HG03139 (cell line): ENCODE measurements around the gene UGT1A9.
"Not testable (repeated sequence)": the region's sequence is repeated elsewhere in the genome, so short reads cannot be mapped to it uniquely, and the experiment has no call there.

Experiments used
- ATAC-seq: cut with Tn5 transposase; IDR thresholded peaks from one replicate; pipeline ENCODE4 v1.9.1; 2021; ENCODE audit not compliant: unreplicated experiment

UGT1A9 gene

DNA sequence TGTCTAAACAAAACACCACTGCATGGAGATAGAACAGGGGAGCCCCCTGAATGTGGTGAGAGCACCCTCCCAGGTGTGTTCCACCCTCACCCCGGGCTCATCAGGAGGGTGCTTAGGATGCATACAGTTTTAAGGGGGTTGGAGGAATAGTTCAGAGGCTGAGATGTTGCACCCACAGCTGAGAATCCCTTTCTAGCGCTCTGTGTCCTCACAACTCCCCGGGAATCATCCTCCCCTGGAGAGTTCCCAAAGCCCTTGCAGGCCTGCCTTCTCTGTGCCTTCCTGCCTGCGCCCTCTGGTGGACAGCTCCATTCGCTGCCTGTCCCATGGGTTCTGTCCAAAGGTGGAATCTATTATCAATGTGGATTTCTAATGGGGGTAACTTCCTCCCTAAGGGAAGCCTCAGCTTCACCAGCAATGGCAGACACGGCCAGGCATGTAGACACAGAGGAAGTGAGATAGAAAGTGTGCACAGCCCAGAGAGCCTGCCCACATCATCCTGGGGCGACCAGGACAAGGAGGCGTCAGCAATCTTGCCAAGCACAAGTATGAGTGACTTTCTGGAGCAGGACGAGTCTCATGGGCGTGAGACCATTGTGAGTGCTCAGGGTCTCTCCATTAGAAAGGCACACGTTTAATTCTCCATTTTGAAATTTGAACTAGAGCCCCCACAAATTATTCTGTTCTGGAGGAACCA is 39.8 kb downstream of the UGT1A9 start:
- ATAC-seq = no peak

DNA sequence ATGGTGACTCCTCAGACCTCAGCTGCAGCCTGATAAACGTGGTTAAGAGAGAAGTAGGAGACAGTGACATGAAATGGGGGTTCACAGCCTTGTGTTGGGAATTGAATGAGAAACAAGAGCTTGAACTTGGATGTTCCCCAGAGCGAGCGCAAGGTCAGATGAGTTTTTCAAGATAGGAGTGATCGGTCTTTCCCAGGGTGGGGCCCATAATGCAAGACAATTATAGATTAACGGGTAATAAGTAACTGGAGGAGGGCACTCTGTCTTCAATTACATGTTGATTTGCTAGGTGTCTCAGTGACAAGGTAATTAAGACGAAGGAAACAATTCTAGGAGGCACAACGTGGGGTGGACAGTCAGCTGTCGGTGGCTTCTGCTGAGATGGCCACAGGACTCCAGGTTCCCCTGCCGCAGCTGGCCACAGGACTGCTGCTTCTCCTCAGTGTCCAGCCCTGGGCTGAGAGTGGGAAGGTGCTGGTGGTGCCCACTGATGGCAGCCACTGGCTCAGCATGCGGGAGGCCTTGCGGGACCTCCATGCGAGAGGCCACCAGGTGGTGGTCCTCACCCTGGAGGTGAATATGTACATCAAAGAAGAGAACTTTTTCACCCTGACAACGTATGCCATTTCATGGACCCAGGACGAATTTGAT is 41.0 kb downstream of the UGT1A9 start, which contains the start of gene UGT1A5:
UGT1A5 (plus strand) TSS at position 297 of the 651 bp plus-strand sequence; CDS start at position 382, 85 bp downstream.
- ATAC-seq = no peak

DNA sequence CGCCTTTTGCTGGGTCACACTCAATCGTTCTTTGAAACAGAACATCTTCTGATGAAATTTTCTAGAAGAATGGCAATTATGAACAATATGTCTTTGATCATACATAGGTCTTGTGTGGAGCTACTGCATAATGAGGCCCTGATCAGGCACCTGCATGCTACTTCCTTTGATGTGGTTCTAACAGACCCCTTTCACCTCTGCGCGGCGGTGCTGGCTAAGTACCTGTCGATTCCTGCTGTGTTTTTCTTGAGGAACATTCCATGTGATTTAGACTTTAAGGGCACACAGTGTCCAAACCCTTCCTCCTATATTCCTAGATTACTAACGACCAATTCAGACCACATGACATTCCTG is 41.5 kb downstream of the UGT1A9 start:
- ATAC-seq = no peak

DNA sequence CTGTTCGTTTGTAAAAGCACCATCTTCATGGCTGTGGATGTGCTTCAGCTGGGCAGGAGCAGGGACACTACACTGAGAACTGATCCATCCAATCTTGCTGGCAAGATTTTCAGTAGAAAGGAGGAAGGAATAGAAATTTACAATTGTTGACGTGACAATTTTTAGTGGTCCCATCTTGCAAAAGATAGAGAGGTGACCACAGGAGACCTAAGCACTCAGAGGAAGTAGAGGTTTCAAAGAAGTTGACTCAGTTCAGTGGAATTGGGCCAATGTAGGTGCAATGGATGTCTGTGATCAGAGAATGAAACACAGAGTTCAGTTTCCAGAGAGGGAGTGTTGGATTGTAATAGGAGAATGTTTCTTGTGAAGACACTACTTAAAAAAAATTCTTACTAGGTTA is 42.4 kb downstream of the UGT1A9 start:
- no peak for ATAC-seq

DNA sequence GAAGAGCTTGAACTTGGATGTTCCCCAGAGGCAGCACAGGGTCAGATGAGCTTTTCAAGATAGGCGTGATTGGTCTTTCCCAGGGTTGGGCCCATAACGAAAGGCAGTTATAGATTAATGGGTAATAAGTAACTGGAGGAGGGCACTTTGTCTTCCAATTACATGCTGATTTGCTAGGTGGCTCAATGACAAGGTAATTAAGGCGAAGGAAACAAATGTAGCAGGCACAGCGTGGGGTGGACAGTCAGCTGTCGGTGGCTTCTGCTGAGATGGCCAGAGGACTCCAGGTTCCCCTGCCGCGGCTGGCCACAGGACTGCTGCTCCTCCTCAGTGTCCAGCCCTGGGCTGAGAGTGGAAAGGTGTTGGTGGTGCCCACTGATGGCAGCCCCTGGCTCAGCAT is 46.9 kb downstream of the UGT1A9 start, which contains the start of gene UGT1A4:
UGT1A4 (plus strand) TSS at position 185 of the 400 bp plus-strand sequence; CDS start at position 270, 85 bp downstream.
- ATAC-seq = no peak

DNA sequence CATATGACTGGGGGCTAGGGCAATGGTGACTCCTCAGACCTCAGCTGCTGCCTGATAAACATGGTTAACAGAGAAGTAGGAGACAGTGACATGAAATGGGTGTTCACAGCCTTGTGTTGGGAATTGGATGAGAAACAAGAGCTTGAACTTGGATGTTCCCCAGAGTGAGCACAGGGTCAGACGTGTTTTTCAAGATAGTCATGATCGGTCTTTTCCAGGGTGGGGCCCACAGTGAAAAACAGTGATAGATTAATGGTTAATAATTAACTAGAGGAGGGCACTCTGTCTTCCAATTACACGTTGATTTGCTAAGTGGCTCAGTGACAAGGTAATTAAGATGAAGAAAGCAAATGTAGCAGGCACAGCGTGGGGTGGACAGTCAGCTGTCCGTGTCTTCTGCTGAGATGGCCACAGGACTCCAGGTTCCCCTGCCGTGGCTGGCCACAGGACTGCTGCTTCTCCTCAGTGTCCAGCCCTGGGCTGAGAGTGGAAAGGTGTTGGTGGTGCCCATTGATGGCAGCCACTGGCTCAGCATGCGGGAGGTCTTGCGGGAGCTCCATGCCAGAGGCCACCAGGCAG is 57.1 kb downstream of the UGT1A9 start, which contains the start of gene UGT1A3:
UGT1A3 (plus strand) TSS at position 320 of the 579 bp plus-strand sequence; CDS start at position 405, 85 bp downstream.
- ATAC-seq = no peak

DNA sequence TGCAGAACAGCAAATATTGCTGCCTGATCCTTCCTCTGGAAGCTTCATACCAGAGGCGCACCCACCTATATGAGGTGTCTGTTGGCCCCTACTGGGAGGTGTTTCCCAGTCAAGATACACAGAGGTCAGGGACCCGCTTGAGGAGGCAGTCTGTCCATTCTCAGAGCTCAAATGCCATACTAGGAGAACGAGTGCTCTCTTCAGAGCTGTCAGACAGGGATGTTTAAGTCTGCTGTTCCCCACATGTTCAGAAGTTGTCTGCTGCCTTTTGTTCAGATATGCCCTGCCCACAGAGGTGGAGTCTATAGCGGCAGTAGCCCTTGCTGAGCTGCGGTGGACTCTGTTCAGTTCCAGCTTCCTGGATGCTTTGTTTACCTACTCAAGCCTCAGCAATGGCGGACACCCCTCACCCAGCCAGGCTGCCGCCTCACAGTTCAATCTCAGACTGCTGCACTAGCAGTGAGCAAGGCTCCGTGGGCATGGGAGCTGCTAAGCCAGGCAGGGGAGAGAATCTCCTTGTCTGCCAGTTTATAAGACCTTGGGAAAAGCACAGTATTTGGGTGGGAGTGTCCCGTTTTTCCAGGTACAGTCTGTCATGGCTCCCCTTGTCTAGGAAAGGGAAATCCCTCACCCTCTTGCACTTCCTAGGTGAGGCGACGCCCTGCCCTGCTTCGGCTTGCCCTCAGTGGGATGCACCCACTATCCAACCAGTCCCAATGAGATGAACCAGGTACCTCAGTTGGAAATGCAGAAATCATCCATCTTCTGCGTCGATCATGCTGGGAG is 65.4 kb downstream of the UGT1A9 start:
- ATAC-seq = not testable (repeated sequence)

DNA sequence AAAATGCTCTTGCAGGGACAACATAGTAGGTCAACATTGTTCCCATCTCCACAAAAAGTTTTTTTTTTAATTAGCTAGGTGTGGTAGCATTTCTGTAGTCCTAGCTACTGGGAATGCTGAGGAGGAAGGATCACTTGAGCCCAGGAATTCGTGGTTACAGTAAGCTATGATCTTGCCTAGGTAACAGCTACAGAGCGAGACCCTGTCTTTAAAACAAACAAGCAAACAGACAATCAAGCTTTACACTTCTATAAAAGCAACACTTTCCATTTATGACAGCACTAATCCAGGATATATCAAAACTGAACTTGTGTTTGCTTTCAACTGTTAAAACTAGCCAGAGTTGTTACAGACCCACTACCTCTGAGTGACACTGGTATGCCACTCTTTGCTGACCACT is 69.2 kb downstream of the UGT1A9 start:
- no peak for ATAC-seq

DNA sequence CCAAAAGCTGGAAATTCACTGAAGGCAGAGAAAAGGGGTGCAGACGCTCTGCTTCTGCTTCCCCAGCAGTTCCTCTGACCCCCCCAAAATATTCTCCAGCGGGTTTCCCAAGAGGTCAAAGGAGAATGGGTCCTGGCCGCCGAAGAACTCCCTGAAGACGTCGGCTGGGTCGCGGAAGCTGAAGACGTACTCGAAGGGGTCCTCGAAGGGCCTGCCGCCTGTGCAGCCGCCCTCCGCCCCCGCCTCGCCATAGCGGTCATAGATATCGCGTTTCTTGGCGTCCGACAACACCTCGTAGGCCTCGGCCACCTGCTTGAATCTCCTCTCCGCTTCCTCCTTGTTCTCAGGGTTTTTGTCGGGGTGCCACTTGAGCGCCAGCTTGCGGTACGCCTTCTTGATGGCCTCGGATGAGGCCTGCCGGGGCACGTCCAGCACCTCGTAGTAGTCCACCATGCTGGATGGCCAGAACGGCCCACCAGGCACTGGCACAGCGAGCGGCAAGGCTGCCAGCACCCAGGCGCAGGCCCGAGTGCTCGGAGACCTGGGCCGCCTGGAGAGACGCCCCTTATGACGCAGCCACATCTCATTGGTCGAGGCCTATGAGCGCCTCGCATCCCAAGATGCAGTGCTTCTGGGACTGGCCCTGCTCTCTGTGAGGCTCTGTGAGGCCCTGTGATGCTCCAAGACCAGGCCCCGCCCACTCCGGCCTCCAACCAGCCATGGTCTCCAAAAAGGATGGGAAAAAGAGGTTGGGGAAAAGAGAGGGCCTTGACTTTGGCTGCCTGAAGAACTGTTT is 72.0 kb downstream of the UGT1A9 start:
- ATAC-seq = no peak

DNA sequence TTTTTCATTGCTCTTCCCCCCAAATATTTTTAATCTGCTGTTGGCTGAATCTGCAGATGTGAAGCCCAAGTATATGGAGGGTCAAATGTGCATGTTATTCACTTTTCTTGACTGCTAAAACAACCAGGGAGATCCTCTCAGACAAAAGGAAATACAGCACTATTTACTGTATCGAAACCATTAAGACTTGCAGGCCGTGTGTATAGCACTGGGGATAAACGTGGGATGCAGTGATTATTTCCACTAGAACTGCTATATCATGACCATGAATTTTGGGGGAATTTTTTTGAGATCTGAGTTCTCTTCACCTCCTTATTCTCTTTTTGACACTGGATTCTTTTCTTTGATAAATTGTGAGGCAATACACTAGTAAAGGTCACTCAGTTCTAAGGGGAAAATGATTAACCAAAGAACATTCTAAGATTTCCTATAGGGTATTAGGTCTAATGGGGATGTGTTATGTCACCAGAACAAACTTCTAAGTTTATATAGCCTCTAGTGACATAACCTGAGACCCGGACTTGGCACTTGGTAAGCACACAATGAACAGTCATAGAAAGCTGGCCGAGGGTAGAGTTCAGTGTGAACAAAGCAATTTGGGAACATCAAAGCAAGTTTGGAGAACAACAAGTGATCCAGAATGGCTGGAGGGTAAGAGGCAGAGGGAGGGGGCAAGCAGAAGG is 73.5 kb downstream of the UGT1A9 start:
- no peak for ATAC-seq

DNA sequence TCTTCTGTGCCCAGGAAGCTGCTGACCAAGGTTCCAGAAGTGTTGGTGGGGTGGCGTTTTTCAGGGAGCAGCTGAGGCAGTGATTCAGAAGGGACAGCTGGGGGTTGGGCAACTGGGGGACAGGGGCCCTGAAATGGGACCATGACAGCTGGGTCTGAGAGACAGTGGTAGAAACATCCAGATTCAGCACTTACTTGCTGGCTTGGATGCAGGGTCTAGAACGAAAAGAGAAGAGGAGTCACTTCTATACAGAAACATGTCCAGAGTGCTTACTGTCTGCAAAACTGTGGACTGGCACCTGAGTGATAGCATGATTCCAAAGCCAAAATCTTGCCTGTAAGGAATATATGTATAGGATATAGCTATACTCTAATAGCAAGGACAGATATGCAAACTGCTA is 74.1 kb downstream of the UGT1A9 start:
- not testable (repeated sequence) for ATAC-seq

DNA sequence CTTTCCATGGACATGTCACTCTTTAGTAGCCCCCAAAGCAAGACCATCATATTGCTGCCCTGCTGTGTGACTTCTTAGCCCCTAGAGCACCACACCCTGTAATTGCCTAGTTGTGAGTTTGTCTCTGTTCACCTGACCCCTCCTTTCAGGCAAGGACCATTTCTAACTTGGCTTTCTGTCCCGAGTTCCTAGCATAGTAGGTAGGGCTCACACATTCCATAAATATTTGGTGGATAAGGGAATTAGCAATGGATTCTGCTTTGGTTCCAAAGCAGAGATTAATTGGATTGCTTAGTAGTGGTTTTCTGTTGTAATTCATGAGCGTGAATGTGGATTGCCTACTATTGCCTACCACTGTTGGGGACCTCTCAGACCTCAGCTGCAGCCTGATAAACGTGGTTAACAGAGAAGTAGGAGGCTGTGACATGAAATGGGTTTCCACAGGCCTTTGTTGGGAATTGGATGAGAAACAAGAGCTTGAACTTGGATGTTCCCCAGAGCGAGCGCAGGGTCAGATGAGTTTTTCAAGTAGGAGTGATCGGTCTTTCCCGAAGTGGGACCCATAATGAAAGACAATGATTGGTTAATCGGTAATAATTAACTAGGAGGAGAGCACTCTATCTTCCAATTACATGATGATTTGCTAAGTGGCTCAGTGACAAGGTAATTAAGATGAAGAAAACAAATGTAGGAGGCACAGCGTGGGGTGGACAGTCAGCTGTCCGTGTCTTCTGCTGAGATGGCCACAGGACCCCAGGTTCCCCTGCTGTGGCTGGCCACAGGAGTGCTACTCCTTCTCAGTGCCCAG is 75.0 kb downstream of the UGT1A9 start:
- no peak for ATAC-seq

DNA sequence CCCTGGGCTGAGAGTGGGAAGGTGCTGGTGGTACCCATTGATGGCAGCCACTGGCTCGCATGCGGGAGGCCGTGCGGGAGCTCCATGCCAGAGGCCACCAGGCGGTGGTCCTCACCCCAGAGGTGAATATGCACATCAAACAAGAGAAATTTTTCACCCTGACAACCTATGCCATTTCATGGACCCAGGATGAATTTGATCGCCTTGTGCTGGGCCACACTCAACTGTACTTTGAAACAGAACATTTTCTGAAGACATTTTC is 75.5 kb downstream of the UGT1A9 start:
- no peak for ATAC-seq

DNA sequence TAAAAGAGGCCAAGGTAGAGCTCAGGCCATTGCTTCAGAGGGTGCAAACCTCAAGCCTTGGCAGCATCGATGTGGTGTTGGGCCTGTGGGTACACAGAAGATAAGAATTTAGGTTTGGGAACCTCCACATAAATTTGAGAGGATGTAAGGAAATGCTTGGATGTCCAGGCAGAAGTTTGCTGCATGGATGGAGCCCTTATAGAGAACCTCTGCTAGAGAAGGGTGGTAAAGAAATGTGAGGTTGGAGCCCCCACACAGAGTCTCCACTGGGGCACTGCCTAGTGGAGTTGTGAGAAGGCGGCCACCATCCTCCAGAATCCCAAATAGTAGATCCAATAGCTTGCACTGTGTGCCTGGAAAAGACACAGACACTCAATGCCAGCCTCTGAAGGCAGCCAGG is 79.0 kb downstream of the UGT1A9 start:
- ATAC-seq = not testable (repeated sequence)

DNA sequence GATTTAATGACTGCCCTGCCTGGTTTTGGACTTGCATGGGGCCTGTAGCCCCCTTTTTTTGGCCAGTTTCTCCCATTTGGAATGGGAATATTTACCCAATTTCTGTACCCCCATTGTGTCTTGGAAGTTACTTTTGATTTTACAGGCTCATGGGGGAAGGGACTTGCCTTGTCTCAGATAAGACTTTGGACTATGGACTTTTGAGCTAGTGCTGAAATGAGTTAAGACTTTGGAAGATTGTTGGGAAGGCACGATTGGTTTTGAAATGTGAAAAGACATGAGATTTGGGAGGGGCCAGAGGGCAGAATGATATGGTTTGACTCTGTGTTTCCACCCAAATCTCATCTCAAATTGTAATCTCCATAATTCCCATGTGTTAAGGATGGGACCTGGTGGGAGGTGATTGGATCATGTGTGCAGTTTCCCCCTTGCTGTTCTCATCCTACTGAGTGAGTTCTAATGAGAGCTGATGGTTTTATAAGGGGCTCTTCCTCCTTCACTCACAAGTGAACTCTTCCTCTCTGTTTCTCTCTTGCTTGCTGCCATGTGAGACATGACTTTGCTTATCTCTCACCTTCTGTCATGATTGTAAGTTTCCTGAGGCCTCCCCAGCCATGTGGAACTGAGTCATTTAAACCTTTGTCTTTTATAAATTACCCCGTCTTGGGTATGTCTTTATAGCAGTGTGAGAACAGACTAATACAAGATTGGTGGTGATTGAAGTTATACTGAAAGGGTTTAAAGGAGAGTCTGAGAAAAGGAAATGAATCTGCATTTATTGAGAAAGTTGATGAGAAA is 79.7 kb downstream of the UGT1A9 start:
- ATAC-seq = not testable (repeated sequence)

DNA sequence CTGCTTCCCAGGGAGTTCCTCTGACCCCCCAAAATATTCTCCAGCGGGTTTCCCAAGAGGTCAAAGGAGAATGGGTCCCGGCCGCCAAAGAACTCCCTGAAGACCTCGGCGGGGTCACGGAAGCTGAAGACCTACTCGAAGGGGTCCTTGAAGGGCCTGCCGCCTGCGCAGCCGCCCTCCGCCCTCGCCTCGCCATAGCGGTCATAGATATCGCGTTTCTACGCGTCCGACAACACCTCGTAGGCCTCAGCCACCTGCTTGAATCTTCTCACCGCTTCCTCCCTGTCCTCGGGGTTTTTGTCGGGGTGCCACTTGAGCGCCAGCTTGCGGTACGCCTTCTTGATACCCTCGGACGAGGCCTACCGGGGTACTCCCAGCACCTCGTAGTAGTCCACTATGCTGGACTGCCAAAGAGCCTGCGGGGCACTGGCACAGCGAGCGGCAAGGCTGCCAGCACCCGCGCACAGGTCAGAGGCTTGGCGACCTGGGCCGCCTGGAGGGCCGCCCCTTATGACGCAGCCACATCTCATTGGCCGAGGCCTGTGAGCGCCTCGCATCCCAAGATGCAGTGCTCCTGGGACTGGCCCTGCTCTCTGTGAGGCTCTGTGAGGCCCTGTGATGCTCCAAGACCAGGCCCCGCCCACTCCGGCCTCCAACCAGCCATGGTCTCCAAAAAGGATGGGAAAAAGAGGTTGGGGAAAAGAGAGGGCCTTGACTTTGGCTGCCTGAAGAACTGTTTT is 83.3 kb downstream of the UGT1A9 start:
- ATAC-seq = no peak

DNA sequence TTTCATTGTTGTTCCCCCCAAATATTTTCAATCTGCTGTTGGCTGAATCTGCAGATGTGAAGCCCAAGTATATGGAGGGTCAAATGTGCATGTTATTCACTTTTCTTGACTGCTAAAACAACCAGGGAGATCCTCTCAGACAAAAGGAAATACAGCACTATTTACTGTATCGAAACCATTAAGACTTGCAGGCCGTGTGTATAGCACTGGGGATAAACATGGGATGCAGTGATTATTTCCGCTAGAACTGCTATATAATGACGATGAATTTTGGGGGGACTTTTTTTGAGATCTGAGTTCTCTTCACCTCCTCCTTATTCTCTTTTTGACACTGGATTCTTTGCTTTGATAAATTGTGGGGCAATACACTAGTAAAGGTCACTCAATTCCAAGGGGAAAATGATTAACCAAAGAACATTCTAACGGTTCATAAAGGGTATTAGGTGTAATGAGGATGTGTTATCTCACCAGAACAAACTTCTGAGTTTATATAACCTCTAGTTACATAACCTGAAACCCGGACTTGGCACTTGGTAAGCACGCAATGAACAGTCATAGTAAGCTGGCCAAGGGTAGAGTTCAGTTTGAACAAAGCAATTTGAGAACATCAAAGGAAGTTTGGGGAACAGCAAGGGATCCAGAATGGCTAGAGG is 84.9 kb downstream of the UGT1A9 start:
- no peak for ATAC-seq
